Glomerular visceral epithelial cell (primary cell): ENCODE results near the gene TLR5.

Experiments
- DNase-seq: peaks from one replicate; pipeline ENCODE4 v3.0.0-alpha.2; 2016; ENCODE audit errors: extremely low spot score

TLR5 gene

DNA sequence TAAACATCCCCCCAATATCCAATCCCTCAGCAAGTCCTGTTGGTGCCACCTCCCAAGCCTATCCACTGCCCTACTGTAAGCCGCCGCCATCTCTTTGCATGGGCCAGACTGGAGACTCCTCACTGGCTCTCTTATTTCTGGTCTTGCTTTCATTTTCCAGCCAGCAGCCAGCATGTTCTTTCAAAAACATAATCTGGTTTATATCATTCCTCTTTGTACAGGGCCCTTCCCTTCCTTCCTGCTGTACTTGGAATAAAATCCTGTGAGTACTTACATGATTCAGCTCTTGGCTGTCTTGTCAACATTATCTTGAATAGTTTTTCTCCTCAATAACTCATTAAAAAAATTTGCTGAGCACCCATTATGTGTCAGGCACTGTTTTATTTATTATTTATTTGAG lies 28.2 kb downstream of the TLR5 start:
- DNase-seq, result no peak

DNA sequence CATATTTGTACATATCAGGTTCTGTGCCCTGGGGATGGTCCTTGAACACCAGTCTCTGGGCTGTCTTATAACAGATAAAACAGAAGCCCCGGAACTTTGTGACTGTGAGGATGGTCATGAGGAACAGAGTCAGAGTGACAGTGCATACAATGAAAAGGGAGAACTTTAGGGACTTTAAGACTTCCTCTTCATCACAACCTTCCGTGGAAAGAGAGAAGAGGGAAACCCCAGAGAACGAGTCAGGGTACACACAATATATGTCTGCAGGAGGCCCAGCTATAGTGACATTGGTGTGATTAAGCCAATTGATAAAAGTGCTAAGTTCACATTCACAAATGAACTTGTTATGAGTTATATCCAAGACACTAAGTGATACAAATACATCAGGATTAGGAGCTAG lies 32.1 kb downstream of the TLR5 start:
- DNase-seq, result no peak

GRCh38 chr1:223109581-223110026 lies 33.4 kb downstream of the TLR5 start:
- no peak for DNase-seq

- no peak for DNase-seq
Observed at GRCh38 chr1:223106856-223107255, 36.2 kb downstream of the TLR5 start.

DNA sequence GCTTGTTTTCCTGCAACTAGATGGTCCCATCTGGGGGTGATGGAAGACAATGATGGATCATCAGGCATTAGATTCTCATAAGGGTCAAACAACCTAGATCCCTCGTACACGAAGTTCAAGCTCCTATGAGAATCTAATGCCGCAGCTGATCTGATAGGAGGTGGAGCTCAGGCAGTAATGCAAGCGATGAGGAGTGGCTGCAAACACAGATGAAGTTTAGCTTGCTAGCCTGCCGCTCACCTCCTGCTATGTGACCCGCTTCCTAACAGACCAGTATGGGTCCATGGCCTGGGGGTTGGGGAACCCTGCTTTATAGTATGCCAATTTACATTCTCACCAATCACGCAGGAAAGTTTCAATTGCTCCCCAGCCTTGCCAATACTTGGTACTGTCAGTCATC lies 37.5 kb downstream of the TLR5 start:
- no peak for DNase-seq

GRCh38 chr1:223102797-223103533 lies 40.1 kb downstream of the TLR5 start:
- DNase-seq, result no peak

DNA sequence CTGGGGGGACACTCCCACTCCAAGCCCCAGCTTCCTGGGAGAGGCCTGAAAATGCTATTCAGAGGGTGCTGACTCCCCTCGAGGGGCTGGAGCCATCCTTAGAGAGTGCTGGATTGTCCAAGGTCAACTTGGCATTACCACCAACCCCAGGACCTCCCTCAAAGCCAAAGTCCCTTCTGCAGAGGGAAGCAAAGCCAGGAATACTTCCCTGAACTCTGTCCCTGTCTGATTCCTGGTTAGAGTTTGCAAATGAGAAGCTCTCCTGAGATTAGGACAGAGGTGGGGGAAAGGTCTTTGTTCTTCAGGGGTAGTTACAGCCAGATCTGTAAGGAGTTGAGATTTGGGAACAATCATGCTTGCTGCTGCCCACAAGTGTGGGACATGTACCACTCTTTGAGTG lies 45.3 kb downstream of the TLR5 start:
- DNase-seq, result no peak

- DNase-seq, result no peak
Observed at GRCh38 chr1:223095870-223096269, 47.2 kb downstream of the TLR5 start.

GRCh38 chr1:223091896-223092295 lies 51.2 kb downstream of the TLR5 start:
- DNase-seq, result no peak

- DNase-seq, result no peak
Observed at GRCh38 chr1:223089250-223089649, 53.8 kb downstream of the TLR5 start.

DNA sequence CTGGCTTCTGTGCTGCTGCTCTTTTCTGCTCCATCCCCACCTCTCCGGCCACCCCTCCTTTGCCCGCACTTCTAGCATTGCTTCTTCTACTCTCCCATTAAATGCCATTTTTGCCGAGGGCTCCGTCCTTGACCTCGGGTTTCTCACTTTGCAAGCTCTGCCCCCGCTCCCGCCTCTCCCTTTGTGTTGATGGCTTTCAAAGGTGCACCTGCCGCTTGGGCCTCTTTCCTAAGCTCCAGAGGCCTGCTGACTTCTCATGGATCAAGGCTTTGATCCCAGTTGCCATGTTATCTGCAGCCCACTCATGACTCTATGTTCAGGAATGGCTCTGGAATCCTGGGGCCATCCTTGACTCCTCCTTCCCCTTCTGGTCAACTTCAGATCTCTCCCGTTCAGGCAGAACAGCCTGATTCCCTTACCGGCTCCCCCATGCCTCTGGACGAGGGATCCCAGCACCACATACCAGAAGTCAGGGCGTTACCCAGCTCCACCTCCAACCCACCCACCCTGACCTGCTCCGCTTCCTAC lies 54.3 kb downstream of the TLR5 start:
- no peak for DNase-seq

GRCh38 chr1:223087291-223088255 lies 55.5 kb downstream of the TLR5 start:
- no peak for DNase-seq

- no peak for DNase-seq
Observed at GRCh38 chr1:223084464-223084866, 58.6 kb downstream of the TLR5 start.

- DNase-seq, result no peak
Observed at GRCh38 chr1:223083831-223084230, 59.2 kb downstream of the TLR5 start.

DNA sequence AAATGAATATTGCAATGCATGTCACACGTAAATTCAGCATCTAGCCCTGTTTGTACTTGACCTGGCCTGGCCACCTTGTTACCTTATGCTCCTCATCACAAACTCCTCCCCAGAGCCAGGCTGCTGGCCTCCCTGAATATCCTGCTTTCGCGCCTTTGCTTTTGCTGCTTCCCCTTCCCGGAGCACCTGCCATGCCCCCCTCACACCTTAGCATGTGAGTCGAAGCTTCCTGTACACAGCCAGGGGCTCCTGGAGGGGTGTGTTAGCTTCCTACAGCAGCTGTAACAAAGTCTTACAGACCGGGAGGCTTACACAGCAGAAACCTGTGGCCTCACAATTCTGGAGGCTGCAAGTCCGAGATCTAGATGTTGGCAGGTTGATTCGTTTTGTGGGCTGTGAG lies 60.1 kb downstream of the TLR5 start:
- no peak for DNase-seq

- DNase-seq, result peak; percentile 94
Observed at GRCh38 chr1:223081181-223081994, 61.7 kb downstream of the TLR5 start.

DNA sequence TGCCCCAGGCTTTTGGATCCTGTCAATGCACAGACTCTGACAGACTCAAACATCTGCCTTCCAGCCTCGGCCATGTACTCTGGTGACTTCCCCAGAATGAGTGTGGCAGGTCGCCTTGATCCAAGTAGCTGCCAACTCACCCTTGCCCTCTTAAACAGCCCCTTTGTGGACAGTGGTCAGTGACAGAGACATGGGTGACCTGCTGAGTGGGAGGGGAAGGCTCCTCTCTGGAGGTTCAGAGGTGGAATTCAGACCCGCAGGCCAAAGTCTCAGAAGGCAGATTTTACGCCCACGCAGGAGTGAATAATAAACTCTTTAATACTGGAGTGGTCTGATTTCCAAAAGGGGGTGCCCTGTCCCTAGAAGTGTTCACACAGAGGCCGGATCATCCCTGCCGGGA lies 63.5 kb downstream of the TLR5 start:
- DNase-seq, result no peak

GRCh38 chr1:223077247-223077833 lies 65.7 kb downstream of the TLR5 start:
- DNase-seq, result no peak

DNA sequence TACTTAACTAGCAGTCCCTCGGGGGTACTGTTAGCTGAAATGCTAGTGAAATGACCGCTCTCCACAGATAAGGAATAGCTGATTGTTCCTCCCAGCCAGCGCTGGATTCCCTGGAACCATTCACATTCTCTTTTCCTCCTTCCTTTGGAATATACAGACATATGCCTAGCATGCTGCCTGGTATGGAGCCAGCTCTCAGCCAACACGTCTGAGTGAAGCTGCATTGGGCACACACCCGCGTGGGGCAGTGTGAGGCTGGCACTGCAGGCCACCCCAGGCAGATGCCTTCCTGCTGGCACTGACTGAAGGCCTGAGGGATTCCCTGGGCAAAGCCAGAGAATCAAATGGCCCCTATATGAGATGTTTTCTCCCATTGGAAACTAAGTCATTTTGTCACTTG lies 66.7 kb downstream of the TLR5 start:
- DNase-seq, result no peak

DNA sequence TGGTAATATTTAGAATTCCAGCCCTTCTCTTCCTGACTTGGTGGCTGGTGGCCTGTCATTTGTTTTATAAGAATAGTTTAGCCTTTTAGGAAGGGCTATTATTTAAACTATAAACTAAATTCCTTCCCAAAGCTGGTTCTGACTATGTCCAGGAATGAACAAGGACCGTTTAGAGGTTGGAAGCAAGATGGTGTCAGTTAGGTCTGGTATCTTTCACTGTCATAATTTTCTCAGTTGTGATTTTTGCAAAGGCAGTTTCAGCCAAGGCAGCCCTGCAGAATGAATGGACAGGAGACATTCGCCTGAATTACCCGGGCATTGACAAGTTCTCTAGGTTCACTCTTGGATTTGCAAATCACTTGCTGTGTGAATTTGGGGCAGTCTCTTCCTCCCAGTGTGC lies 67.2 kb downstream of the TLR5 start:
- no peak for DNase-seq
